Fibroblast of skin of back (primary cell): ENCODE data around the gene OR52A5.

Experiments
- DNase-seq: peaks from one replicate; pipeline ENCODE4 v3.0.0-alpha.2; 2013

OR52A5 gene

DNA sequence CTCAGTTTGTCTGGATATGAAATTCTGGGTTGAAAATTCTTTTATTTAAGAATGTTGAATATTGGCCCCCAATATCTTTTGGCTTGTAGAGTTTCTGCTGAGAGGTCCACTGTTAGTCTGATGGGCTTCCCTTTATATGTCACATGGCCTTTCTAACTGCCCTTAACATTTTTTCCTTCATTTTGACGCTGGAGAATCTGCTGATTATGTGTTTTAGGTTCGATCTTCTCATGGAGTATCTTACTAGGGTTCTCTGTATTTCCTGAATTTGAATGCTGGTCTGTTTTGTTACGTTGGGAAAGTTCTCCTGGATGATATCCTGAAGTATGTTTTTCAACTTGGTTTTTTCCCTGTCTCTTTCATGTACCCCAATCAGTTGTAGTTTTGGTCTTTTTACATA lies 22.8 kb downstream of the OR52A5 start:
- DNase-seq, result no peak

DNA sequence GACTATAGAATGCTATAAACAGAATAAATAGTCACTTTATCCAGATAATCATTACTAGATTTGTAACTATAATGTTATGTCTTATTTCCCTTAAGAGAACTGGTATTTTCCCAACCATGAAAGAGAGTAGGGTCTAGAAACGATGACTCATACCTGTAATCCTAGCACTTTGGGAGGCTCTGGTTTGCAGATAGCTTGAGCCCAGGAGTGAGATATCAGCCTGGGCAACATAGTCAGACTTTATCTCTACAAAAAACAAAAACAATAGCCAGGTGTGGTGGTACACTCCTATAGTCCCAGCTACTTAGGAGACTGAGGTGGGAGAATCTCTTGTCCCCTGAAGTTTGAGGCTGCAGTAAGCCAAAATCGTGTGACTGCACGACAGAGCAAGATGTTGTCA lies 30.9 kb downstream of the OR52A5 start:
- DNase-seq, result no peak

DNA sequence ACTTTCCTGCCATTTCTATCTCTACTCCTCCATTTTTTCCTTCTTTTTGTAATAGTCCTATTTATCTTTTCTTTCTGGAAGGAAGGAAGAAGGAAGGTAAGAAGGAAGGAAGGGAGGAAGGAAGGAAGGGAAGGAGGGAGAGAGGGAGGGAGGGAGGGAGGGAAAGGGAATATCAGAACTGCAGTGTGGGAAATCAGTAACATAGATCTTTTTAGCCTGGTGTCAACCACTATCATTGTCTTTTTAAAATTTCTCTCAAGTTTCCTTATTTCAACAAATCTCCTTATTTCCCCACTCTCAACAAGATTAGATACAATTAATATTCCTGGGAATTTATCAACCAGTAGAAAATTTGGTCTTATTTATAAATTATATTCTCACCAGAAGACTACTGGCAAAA lies 35.1 kb downstream of the OR52A5 start:
- no peak for DNase-seq

GRCh38 chr11:5102246-5102645 lies 35.9 kb downstream of the OR52A5 start:
- no peak for DNase-seq

- no peak for DNase-seq
Observed at GRCh38 chr11:5096011-5096410, 42.1 kb downstream of the OR52A5 start.

DNA sequence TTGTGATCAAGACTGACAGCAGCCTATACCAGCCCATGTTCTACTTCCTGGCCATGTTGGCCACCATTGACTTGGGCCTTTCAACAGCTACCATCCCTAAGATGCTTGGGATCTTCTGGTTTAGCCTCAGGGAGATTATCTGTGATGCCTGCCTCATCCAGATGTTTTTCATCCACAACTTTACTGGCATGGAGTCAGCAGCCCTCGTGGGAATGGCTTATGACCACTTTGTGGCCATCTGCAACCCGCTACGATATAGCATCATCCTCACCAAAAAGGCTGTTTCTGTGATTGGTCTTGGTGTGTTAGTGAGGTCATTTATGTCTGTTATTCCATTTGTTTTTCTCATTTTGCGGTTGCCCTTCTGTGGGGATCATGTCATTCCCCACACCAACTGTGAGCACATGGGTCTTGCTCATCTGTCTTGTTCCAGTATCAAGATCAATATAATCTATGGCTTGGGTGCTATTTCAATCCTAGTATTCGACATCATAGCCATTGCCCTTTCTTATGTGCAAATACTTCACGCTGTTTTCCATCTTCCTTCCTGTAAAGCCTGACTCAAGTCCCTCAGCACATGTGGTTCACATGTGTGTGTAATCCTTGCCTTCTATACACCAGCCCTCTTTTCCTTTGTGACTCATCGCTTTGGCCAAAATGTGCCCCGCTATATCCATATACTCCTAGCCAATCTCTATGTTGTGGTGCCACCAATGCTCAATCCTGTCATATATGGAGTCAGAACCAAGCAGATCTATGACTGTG lies 45.2 kb downstream of the OR52A5 start:
- DNase-seq, result no peak

DNA sequence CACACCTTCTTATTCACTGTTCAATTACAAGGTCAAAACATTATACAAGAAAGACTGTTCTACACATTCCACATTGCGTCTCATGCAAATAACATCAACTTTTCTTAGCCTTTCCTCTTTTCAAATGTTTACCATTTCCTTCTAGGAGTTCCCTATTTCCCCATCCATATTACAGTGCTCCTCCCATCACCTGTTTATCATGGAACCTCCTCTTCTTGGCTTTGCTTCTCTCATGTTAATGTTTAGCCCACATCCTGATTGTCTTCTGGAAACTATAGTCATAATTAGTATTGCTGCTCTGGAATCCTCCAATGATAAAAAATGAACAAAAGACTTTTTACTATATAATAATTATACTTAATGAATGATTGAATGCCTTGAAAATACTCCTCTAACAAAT lies 47.5 kb downstream of the OR52A5 start:
- no peak for DNase-seq

- no peak for DNase-seq
Observed at GRCh38 chr11:5088556-5088955, 49.6 kb downstream of the OR52A5 start.

GRCh38 chr11:5083602-5084001 lies 54.6 kb downstream of the OR52A5 start:
- DNase-seq, result no peak

- DNase-seq, result no peak
Observed at GRCh38 chr11:5081405-5081804, 56.8 kb downstream of the OR52A5 start.
